ENCODE data around the gene UQCRQ.

GRCh38 chr5:132884548-132884947 lies 18.1 kb downstream of the UQCRQ start:
- TF ChIP-seq POLR2A (IDR thresholded peaks at IDR 0.05) (no peak), CTCF (IDR thresholded peaks at IDR 0.05 in 4 of 5, conservative IDR thresholded peaks at IDR 0.05 in 1 of 5) (no peak)
